HUES6 (cell line): ENCODE results near the gene EPHA4.

Experiments used
- H3K27ac ChIP-seq: 2 replicates; pipeline ENCODE4 v1.7.0; 2013; ENCODE audit warnings: low read depth, mild to moderate bottlenecking, low read length, inconsistent platforms
- H3K27me3 ChIP-seq: 2 replicates; pipeline ENCODE4 v1.6.1; 2013; ENCODE audit warnings: low read length; ENCODE audit not compliant: control insufficient read depth, insufficient read depth
- H3K36me3 ChIP-seq: 2 replicates; pipeline ENCODE4 v1.6.1; 2013; ENCODE audit warnings: low read length; ENCODE audit not compliant: control insufficient read depth, insufficient read depth
- H3K4me1 ChIP-seq: 2 replicates; pipeline ENCODE4 v1.6.1; 2013; ENCODE audit warnings: low read length; ENCODE audit not compliant: control insufficient read depth, insufficient read depth
- H3K4me3 ChIP-seq: 2 replicates; pipeline ENCODE4 v1.5.1; 2013; ENCODE audit warnings: low read depth, low read length
- H3K9ac ChIP-seq: one replicate; pipeline ENCODE4 v1.6.1; 2013; ENCODE audit warnings: mild to moderate bottlenecking, low read length
- H3K9me3 ChIP-seq: 2 replicates; pipeline ENCODE4 v1.6.1; 2013; ENCODE audit warnings: low read depth, low read length; ENCODE audit not compliant: control insufficient read depth, insufficient read depth

EPHA4 gene

DNA sequence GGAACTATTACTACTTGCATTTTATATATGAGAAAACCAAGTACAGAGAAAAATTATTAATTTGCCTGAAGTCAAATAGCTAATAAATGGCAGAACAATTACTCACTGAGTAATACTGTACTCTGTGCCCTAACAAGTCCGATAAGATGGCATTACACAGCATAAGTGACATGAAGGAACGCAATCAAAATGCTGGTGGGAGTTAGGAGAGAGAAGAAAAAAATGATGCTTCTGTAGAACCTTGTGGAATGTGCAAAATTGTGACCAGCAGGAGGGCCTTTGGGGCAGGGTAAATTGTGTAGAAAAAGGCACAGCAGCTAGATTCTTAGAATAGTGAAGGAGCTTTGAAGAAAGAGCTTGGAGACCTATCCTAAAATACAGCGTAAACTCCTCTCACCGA, 32.9 kb downstream of the EPHA4 start:
- H3K4me1 ChIP-seq, result no peaks in the 10 kb centered on the region; the same call in 1 of the 2 replicates
- no peak overlapping the region for H3K27ac ChIP-seq
- H3K9me3 ChIP-seq, result no peaks in the 10 kb centered on the region
- H3K27me3 ChIP-seq, result no peaks in the 10 kb centered on the region
- H3K9ac ChIP-seq, result no peak overlapping the region
- no peaks in the 10 kb centered on the region for H3K36me3 ChIP-seq
- no peak overlapping the region for H3K4me3 ChIP-seq

- no peak overlapping the region for H3K27ac ChIP-seq
- H3K27me3 ChIP-seq, result no peaks in the 10 kb centered on the region
- H3K4me3 ChIP-seq, result no peak overlapping the region
- no peaks in the 10 kb centered on the region for H3K36me3 ChIP-seq
- H3K4me1 ChIP-seq, result peaks cover 9% of the 10 kb centered on the region; the same call in 1 of the 2 replicates
- no peaks in the 10 kb centered on the region for H3K9me3 ChIP-seq
- peak overlapping the region; percentile 25 for H3K9ac ChIP-seq
Measured at GRCh38 chr2:221535824-221536223, 36.3 kb downstream of the EPHA4 start.

- H3K27ac ChIP-seq, result no peak overlapping the region
- no peak overlapping the region for H3K9ac ChIP-seq
- H3K9me3 ChIP-seq, result no peaks in the 10 kb centered on the region
- no peaks in the 10 kb centered on the region for H3K36me3 ChIP-seq
- H3K4me1 ChIP-seq, result peaks cover 12% of the 10 kb centered on the region; the same call in 1 of the 2 replicates
- no peak overlapping the region for H3K4me3 ChIP-seq
- H3K27me3 ChIP-seq, result no peaks in the 10 kb centered on the region
Measured at GRCh38 chr2:221533299-221533698, 38.8 kb downstream of the EPHA4 start.

DNA sequence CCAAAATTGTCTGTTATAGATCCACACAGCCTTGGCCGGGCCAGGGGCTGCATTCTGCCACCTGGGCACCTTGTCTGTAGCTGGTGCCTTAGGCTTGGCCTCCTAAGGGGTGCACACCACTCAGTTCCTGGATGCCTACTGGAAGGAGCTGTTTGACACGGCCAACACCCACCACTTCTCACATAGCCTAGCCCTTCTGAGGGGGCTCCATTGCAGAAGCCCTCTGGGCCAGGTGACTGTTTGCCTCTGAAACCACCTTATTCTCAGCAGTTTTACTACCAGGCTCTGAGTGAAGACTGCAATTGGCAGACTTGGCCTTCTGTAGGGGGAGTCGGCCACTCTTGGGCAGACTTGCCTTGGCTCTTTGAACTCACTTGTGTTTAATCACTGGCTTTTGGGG, 39.5 kb downstream of the EPHA4 start:
- no peaks in the 10 kb centered on the region for H3K36me3 ChIP-seq
- no peaks in the 10 kb centered on the region for H3K9me3 ChIP-seq
- no peak overlapping the region for H3K4me3 ChIP-seq
- H3K27me3 ChIP-seq, result no peaks in the 10 kb centered on the region
- no peak overlapping the region for H3K27ac ChIP-seq
- no peak overlapping the region for H3K9ac ChIP-seq
- H3K4me1 ChIP-seq, result peaks cover 12% of the 10 kb centered on the region; the same call in 1 of the 2 replicates

DNA sequence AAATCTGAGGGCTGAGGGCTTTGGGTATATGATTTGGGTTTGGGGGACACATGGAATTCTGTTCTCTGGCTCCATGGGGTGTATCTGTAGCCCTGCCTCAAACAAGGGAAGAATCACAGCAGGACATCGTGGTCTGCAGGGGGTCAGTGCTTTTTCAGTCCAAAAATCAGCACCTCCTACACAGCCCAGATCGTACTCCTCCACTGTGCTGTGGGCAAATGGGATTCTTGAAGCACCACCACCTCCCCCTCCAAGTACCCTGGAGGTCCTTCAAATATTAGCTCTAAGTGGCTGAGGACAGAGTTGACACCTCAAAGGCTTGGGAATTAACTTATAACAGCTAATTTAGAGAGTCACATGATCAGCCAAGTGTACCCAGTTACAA, 41.5 kb downstream of the EPHA4 start:
- H3K9ac ChIP-seq, result no peak overlapping the region
- H3K4me3 ChIP-seq, result no peak overlapping the region
- H3K9me3 ChIP-seq, result no peaks in the 10 kb centered on the region
- no peak overlapping the region for H3K27ac ChIP-seq
- no peaks in the 10 kb centered on the region for H3K27me3 ChIP-seq
- peaks cover 12% of the 10 kb centered on the region; the same call in 1 of the 2 replicates for H3K4me1 ChIP-seq
- H3K36me3 ChIP-seq, result no peaks in the 10 kb centered on the region

GRCh38 chr2:221529943-221530652, 42.0 kb downstream of the EPHA4 start:
- no peaks in the 10 kb centered on the region for H3K9me3 ChIP-seq
- no peaks in the 10 kb centered on the region for H3K27me3 ChIP-seq
- no peak overlapping the region for H3K4me3 ChIP-seq
- no peaks in the 10 kb centered on the region for H3K36me3 ChIP-seq
- H3K4me1 ChIP-seq, result peaks cover 12% of the 10 kb centered on the region; the same call in 1 of the 2 replicates
- no peak overlapping the region for H3K9ac ChIP-seq
- H3K27ac ChIP-seq, result no peak overlapping the region

GRCh38 chr2:221529177-221529942, 42.7 kb downstream of the EPHA4 start:
- Histone ChIP-seq H3K9me3 (no peaks in the 10 kb centered on the region), H3K9ac (no peak overlapping the region), H3K27me3 (no peaks in the 10 kb centered on the region), H3K36me3 (no peaks in the 10 kb centered on the region), H3K4me1 (peaks cover 12% of the 10 kb centered on the region; the same call in 1 of the 2 replicates), H3K27ac (no peak overlapping the region), H3K4me3 (no peak overlapping the region)

- Histone ChIP-seq H3K9me3 (no peaks in the 10 kb centered on the region), H3K4me1 (peaks cover 7% of the 10 kb centered on the region; the same call in 1 of the 2 replicates), H3K4me3 (no peak overlapping the region), H3K9ac (no peak overlapping the region), H3K27ac (no peak overlapping the region), H3K27me3 (no peaks in the 10 kb centered on the region), H3K36me3 (no peaks in the 10 kb centered on the region)
Measured at GRCh38 chr2:221527776-221528309, 44.3 kb downstream of the EPHA4 start.

- Histone ChIP-seq H3K9ac (no peak overlapping the region), H3K27me3 (no peaks in the 10 kb centered on the region), H3K27ac (no peak overlapping the region), H3K9me3 (no peaks in the 10 kb centered on the region), H3K4me1 (peaks cover 10% of the 10 kb centered on the region), H3K4me3 (no peak overlapping the region), H3K36me3 (no peaks in the 10 kb centered on the region)
Measured at GRCh38 chr2:221524158-221524557, 47.9 kb downstream of the EPHA4 start.

DNA sequence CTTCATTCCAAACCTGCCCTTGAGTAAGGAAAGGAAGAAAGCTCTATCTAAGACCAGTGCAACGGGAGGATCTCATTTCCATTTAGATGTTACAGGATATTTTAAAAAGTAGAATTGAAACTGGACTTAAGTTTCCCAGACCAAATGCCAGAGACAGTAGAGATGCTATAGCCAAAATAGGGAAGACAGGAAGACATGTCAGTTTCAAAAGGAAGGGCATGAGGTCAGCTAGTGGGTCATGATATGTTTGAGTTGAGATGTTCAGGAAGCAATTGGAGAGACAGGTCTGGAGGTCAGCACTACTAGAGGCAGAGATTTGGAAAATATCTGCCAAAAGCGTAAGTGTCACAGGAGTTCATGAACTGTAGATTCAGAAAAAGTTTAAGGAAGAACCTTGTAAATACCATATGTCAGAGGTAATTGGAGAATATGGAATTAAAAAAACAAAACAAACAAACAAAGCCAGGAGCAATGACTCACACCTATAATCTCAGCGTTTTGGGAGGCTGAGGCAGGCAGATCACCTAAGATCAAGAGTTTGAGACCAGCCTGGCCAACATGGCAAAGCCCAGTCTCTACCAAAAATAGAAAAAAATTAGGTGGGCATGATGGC, 50.8 kb downstream of the EPHA4 start:
- H3K27ac ChIP-seq, result no peak overlapping the region
- H3K27me3 ChIP-seq, result no peaks in the 10 kb centered on the region
- H3K4me3 ChIP-seq, result no peak overlapping the region
- H3K36me3 ChIP-seq, result no peaks in the 10 kb centered on the region
- H3K9ac ChIP-seq, result no peak overlapping the region
- H3K4me1 ChIP-seq, result peaks cover 23% of the 10 kb centered on the region
- no peaks in the 10 kb centered on the region for H3K9me3 ChIP-seq
